Lower leg skin (tissue), 4 donors: ENCODE data around the gene PTPN5. TPM values are rescaled to one million over a fixed set of nuclear protein-coding genes. Genes with fewer than 3 reads are reported as not detected.

Experiments
- DNase-seq, 2 donors: peaks; one replicate each; pipeline ENCODE4 v3.0.0-alpha.2; 2019; ENCODE audit warnings: low spot score in 2 of 2
- H3K4me3 ChIP-seq: fragments of 200-600 bp; sonication (generic); 2 replicates; pipeline ENCODE4 v1.5.1; 2017; ENCODE audit warnings: mild to moderate bottlenecking, low read depth; ENCODE audit not compliant: poor library complexity, severe bottlenecking
- CTCF ChIP-seq, 3 donors: fragments of 450-650 bp; IDR thresholded peaks; one replicate each; pipeline ENCODE4 v1.5.1; 2016; ENCODE audit warnings: antibody characterized with exemption in 3 of 3, mild to moderate bottlenecking in 3 of 3, moderate library complexity in 2 of 3
- POLR2A ChIP-seq, 2 donors: fragments of 450-650 bp; IDR thresholded peaks; one replicate each; pipeline ENCODE4 v1.6.1; 2016 to 2017; ENCODE audit warnings: antibody characterized with exemption in 2 of 2, mild to moderate bottlenecking in 1 of 2, moderate library complexity in 1 of 2
- WGBS, 2 donors: methylation state at CpG; one replicate each; pipeline ENCODE4 v1.1.5; 2018; 5-methylcytosine and 5-hydroxymethylcytosine counted together
- intact Hi-C: fragments of 100-400 bp; cut with DNase I; formaldehyde crosslinking; loops from one replicate; pipeline ENCODE4 v1.15.0; 2023; ENCODE audit warnings: low total_unique reads
- total RNA-seq, 4 donors: library from RNA; depleted of rRNA; stranded (reverse); fragments of >200 nt; gene quantifications; one replicate each; pipeline ENCODE4 v1.1.0, GENCODE V29; 2016

The PTPN5 gene
- total RNA-seq, 4 donors from 2014 or later, result 0.29 to 2.7 (median 0.69) TPM; not detected in 1

- WGBS, 2 donors, result 61 to 65% methylated on average over 6 of the region's 6 CpGs
- H3K4me3 ChIP-seq, result no peak overlapping the region
- intact Hi-C loops, result no loop called here
Measured at GRCh38 chr11:18776324-18776723, 15.3 kb downstream of the PTPN5 start.

GRCh38 chr11:18775492-18776292 is 15.9 kb downstream of the PTPN5 start:
- TF ChIP-seq CTCF (IDR thresholded peaks at IDR 0.05), result no peak
- no peak for TF ChIP-seq POLR2A (IDR thresholded peaks at IDR 0.05)
- DNase-seq, result peak in 1 of 2 donors; percentile 34
- no peak overlapping the region for H3K4me3 ChIP-seq
- 61 to 64% methylated on average over 15 to 16 of the region's 16 CpGs for WGBS, 2 donors
- intact Hi-C loops, result no loop called here

More at GRCh38 chr11:18776324-18776723, 15.3 kb downstream of the PTPN5 start:
- DNase-seq, result no peak
- TF ChIP-seq POLR2A (IDR thresholded peaks at IDR 0.05), result no peak
- no peak for TF ChIP-seq CTCF (IDR thresholded peaks at IDR 0.05)

- TF ChIP-seq CTCF (IDR thresholded peaks at IDR 0.05) (no peak), POLR2A (IDR thresholded peaks at IDR 0.05) (no peak)
- intact Hi-C loops, result no loop called here
Measured at GRCh38 chr11:18774801-18775200, 16.8 kb downstream of the PTPN5 start.

GRCh38 chr11:18773681-18774080 is 17.9 kb downstream of the PTPN5 start:
- TF ChIP-seq CTCF (IDR thresholded peaks at IDR 0.05), result no peak
- no peak for TF ChIP-seq POLR2A (IDR thresholded peaks at IDR 0.05)
- WGBS, 2 donors, result 59 to 81% methylated on average over 3 of the region's 3 CpGs
- no peak for DNase-seq
- intact Hi-C loops, result no loop called here
- no peak overlapping the region for H3K4me3 ChIP-seq

More at GRCh38 chr11:18774801-18775200, 16.8 kb downstream of the PTPN5 start:
- 80 to 84% methylated on average over 7 of the region's 7 CpGs for WGBS, 2 donors
- no peak overlapping the region for H3K4me3 ChIP-seq
- no peak for DNase-seq

- TF ChIP-seq POLR2A (IDR thresholded peaks at IDR 0.05) (no peak), CTCF (IDR thresholded peaks at IDR 0.05) (no peak)
- no peak overlapping the region for H3K4me3 ChIP-seq
- no peak for DNase-seq
- 64 to 77% methylated on average over 8 of the region's 8 CpGs for WGBS, 2 donors
- intact Hi-C loops, result no loop called here
Measured at GRCh38 chr11:18773104-18773503, 18.5 kb downstream of the PTPN5 start.
